DND-41 (cell line): ENCODE results near the gene HLA-A.

Source experiments
- ATAC-seq: fragments of 200-7000 bp; cut with Tn5 transposase; 3 replicates; pipeline ENCODE4 v1.9.1; 2021; ENCODE audit warnings: low read depth; ENCODE audit not compliant: insufficient read depth
- DNase-seq: peaks from one replicate; pipeline ENCODE4 v3.0.0-alpha.2; 2020
- H2AFZ ChIP-seq: 2 replicates; pipeline ENCODE4 v1.6.0; 2012; ENCODE audit warnings: low read depth, low read length
- H3K27ac ChIP-seq: 2 replicates; pipeline ENCODE4 v1.5.1; 2012; ENCODE audit warnings: low read length, inconsistent platforms
- H3K27me3 ChIP-seq: fragments of 200-600 bp; sonication (generic); 2 replicates; pipeline ENCODE4 v1.6.0; 2012; ENCODE audit warnings: low read length, mild to moderate bottlenecking, inconsistent platforms; ENCODE audit not compliant: insufficient read depth, poor library complexity
- H3K36me3 ChIP-seq: 2 replicates; pipeline ENCODE4 v1.5.1; 2012; ENCODE audit warnings: low read length, inconsistent platforms; ENCODE audit not compliant: insufficient read depth
- H3K4me1 ChIP-seq: 2 replicates; pipeline ENCODE4 v1.5.1; 2012; ENCODE audit warnings: mild to moderate bottlenecking, low read length; ENCODE audit not compliant: insufficient read depth
- H3K4me2 ChIP-seq: 2 replicates; pipeline ENCODE4 v1.6.0; 2012; ENCODE audit warnings: mild to moderate bottlenecking, moderate library complexity, low read length, inconsistent platforms; ENCODE audit not compliant: insufficient read depth
- H3K4me3 ChIP-seq, 2 experiments: fragments of 200-600 bp in 1 of 2; shearing (Covaris generic) in 1 of 2; 2 replicates each; pipeline ENCODE4 v1.5.1; 2012 to 2016; ENCODE audit warnings: inconsistent platforms in 2 of 2, low read length in 2 of 2, mild to moderate bottlenecking in 2 of 2, low read depth in 1 of 2, moderate library complexity in 1 of 2
- H3K79me2 ChIP-seq: 2 replicates; pipeline ENCODE4 v1.6.0; 2012; ENCODE audit warnings: low read length, inconsistent platforms; ENCODE audit not compliant: insufficient read depth
- H3K9ac ChIP-seq: 2 replicates; pipeline ENCODE4 v1.6.0; 2012; ENCODE audit warnings: low read depth, mild to moderate bottlenecking, inconsistent platforms, low read length, moderate library complexity
- H3K9me3 ChIP-seq: 2 replicates; pipeline ENCODE4 v1.5.1; 2012; ENCODE audit warnings: low read length, moderate library complexity, mild to moderate bottlenecking, inconsistent platforms; ENCODE audit not compliant: insufficient read depth, severe bottlenecking
- H4K20me1 ChIP-seq: 2 replicates; pipeline ENCODE4 v1.6.0; 2012; ENCODE audit warnings: low read length; ENCODE audit not compliant: insufficient read depth
- CTCF ChIP-seq: IDR thresholded peaks from 2 replicates; pipeline ENCODE4 v1.5.1; 2012; ENCODE audit warnings: borderline replicate concordance, low read length, moderate library complexity, mild to moderate bottlenecking; ENCODE audit not compliant: poor library complexity, severe bottlenecking; ENCODE audit errors: extremely low read depth
- EZH2 ChIP-seq: IDR thresholded peaks from 3 replicates; pipeline ENCODE4 v1.6.1; 2012; ENCODE audit warnings: borderline replicate concordance, low read depth, mild to moderate bottlenecking, moderate library complexity, low read length, inconsistent platforms; ENCODE audit not compliant: severe bottlenecking

Gene HLA-A

GRCh38 chr6:29919506-29920445, 22.6 kb upstream of the HLA-A start:
- Histone ChIP-seq H3K4me1 (no peaks in the 10 kb centered on the region), H3K27me3 (no peaks in the 10 kb centered on the region), H3K27ac (no peak overlapping the region), H3K36me3 (no peaks in the 10 kb centered on the region), H4K20me1 (no peaks in the 10 kb centered on the region), H2AFZ (no peak overlapping the region), H3K4me2 (no peak overlapping the region), H3K9ac (no peak overlapping the region), H3K79me2 (no peaks in the 10 kb centered on the region), H3K4me3 (no peak overlapping the region), H3K9me3 (no peaks in the 10 kb centered on the region)
- no peak for TF ChIP-seq CTCF
- DNase-seq (no peak), ATAC-seq (no peak)

GRCh38 chr6:29924287-29924686, 18.0 kb upstream of the HLA-A start:
- no peak for TF ChIP-seq EZH2
- no peak for TF ChIP-seq CTCF
- H3K27ac ChIP-seq = no peak overlapping the region
- DNase-seq (no peak), ATAC-seq (no peak)
- no peaks in the 10 kb centered on the region for H3K9me3 ChIP-seq
- H3K9ac ChIP-seq = no peak overlapping the region
- no peaks in the 10 kb centered on the region for H4K20me1 ChIP-seq
- no peaks in the 10 kb centered on the region for H3K27me3 ChIP-seq
- no peak overlapping the region for H3K4me3 ChIP-seq
- no peak overlapping the region for H3K4me2 ChIP-seq
- peaks cover 20% of the 10 kb centered on the region for H3K4me1 ChIP-seq
- H3K79me2 ChIP-seq = peaks cover 3% of the 10 kb centered on the region; the same call in 1 of the 2 replicates
- H3K36me3 ChIP-seq = no peaks in the 10 kb centered on the region
- no peak overlapping the region for H2AFZ ChIP-seq

DNA sequence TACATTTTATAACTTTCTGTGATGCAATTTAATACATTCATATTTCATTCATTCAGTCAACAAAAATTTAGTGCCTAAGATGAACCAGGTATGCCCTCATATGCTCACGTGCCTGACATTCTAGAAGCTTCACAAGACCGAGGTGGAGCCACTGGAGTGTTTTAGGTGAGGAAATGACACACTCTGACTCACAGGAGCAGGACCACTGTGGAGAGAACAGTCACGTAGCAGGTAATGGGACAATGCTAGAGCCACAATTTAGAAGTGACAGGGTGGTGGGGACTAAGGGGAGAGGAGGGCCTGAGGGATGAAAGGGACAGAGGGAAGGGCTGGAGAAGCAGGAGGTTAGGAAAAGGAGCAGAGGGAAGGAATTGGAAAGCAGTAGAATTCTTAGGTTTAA, 17.6 kb upstream of the HLA-A start:
- no peak overlapping the region for H3K9ac ChIP-seq
- H3K79me2 ChIP-seq = peaks cover 3% of the 10 kb centered on the region; the same call in 1 of the 2 replicates
- DNase-seq (no peak), ATAC-seq (no peak)
- no peaks in the 10 kb centered on the region for H3K27me3 ChIP-seq
- H3K4me3 ChIP-seq = no peak overlapping the region
- H4K20me1 ChIP-seq = no peaks in the 10 kb centered on the region
- H2AFZ ChIP-seq = no peak overlapping the region
- no peaks in the 10 kb centered on the region for H3K9me3 ChIP-seq
- H3K36me3 ChIP-seq = no peaks in the 10 kb centered on the region
- TF ChIP-seq CTCF (no peak), EZH2 (no peak)
- no peak overlapping the region for H3K4me2 ChIP-seq
- H3K4me1 ChIP-seq = peaks cover 20% of the 10 kb centered on the region
- H3K27ac ChIP-seq = no peak overlapping the region
